ENCODE data around the gene MC4R.
"Not testable (repeated sequence)": the region's sequence is repeated elsewhere in the genome, so short reads cannot be mapped to it uniquely, and the experiment has no call there.

MC4R gene

GRCh38 chr18:60372596-60372995, at the start of gene MC4R:
MC4R (minus strand) TSS chr18:60372775; CDS start chr18:60372349, 426 bp downstream.
- no peak for DNase-seq (ENCODE audit: low spot score)

GRCh38 chr18:60422306-60422705, 49.7 kb upstream of the MC4R start:
- DNase-seq (ENCODE audit: low spot score); H3K27ac ChIP-seq; H3K4me3 ChIP-seq: not testable (repeated sequence)

More at GRCh38 chr18:60372596-60372995, at the start of gene MC4R:
- H3K27ac ChIP-seq: no peak within 1 kb of the TSS
- TF ChIP-seq CTCF (IDR thresholded peaks at IDR 0.05): no peak
- H3K4me3 ChIP-seq: peak within 1 kb of the TSS; percentile 25

- Histone ChIP-seq H3K4me3 (no peak overlapping the region), H3K27ac (no peak overlapping the region)
- no peak for TF ChIP-seq CTCF (IDR thresholded peaks at IDR 0.05)
- no peak for DNase-seq (ENCODE audit: low spot score)
Observed at GRCh38 chr18:60421356-60422118, 49.0 kb upstream of the MC4R start.

- DNase-seq (ENCODE audit: low spot score): no peak
- no peak overlapping the region for H3K27ac ChIP-seq
- H3K4me3 ChIP-seq: no peak overlapping the region
- TF ChIP-seq CTCF (IDR thresholded peaks at IDR 0.05): no peak
Observed at GRCh38 chr18:60417946-60418345, 45.4 kb upstream of the MC4R start.

GRCh38 chr18:60413944-60414547, 41.5 kb upstream of the MC4R start:
- Histone ChIP-seq H3K4me3 (no peak overlapping the region), H3K27ac (no peak overlapping the region)
- TF ChIP-seq CTCF (IDR thresholded peaks at IDR 0.05): no peak
- no peak for DNase-seq (ENCODE audit: low spot score)

- TF ChIP-seq CTCF (IDR thresholded peaks at IDR 0.05): no peak
- DNase-seq (ENCODE audit: low spot score): no peak
- H3K27ac ChIP-seq: no peak overlapping the region
- H3K4me3 ChIP-seq: no peak overlapping the region
Observed at GRCh38 chr18:60411715-60412114, 39.1 kb upstream of the MC4R start.

GRCh38 chr18:60406721-60407120, 34.1 kb upstream of the MC4R start:
- TF ChIP-seq CTCF (IDR thresholded peaks at IDR 0.05): no peak
- no peak overlapping the region for H3K27ac ChIP-seq
- no peak for DNase-seq (ENCODE audit: low spot score)

More at GRCh38 chr18:60406721-60407120, 34.1 kb upstream of the MC4R start:
- H3K4me3 ChIP-seq: no peak overlapping the region
